ENCODE results near the gene TARBP1.

GRCh38 chr1:234512451-234512861, 33.5 kb upstream of the TARBP1 start:
- TF ChIP-seq, protein P1, sequence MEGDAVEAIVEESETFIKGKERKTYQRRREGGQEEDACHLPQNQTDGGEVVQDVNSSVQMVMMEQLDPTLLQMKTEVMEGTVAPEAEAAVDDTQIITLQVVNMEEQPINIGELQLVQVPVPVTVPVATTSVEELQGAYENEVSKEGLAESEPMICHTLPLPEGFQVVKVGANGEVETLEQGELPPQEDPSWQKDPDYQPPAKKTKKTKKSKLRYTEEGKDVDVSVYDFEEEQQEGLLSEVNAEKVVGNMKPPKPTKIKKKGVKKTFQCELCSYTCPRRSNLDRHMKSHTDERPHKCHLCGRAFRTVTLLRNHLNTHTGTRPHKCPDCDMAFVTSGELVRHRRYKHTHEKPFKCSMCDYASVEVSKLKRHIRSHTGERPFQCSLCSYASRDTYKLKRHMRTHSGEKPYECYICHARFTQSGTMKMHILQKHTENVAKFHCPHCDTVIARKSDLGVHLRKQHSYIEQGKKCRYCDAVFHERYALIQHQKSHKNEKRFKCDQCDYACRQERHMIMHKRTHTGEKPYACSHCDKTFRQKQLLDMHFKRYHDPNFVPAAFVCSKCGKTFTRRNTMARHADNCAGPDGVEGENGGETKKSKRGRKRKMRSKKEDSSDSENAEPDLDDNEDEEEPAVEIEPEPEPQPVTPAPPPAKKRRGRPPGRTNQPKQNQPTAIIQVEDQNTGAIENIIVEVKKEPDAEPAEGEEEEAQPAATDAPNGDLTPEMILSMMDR (IDR thresholded peaks at IDR 0.05): no peak
- no peak for TF ChIP-seq POLR2A (IDR thresholded peaks at IDR 0.05)

Data from thyroid gland (tissue), 4 donors.